HepG2 (cell line): ENCODE measurements around the gene IGFBP7. TPM values are rescaled to one million over a fixed set of nuclear protein-coding genes. Genes with fewer than 3 reads are reported as not detected.

Experiments
- ATAC-seq: fragments of 200-7000 bp; cut with Tn5 transposase; 3 replicates; pipeline ENCODE4 v1.9.1; 2020; ENCODE audit warnings: mild to moderate bottlenecking, moderate library complexity
- BruUV-seq: library from RNA; stranded (reverse); fragments of 400-500 nt; replicated peaks from 2 replicates; lab custom pipeline; 2021; lab: Mats Ljungman, UMichigan
- CTCF ChIA-PET: fragments of 300-600 bp; formaldehyde crosslinking; extraction: SDS; loops from one replicate; lab custom pipeline; 2021; ENCODE audit warnings: low total read pairs, inconsistent platforms, low intra/inter-chr PET ratio; lab: Yijun Ruan, JAX
- POLR2A ChIA-PET: fragments of 350-600 bp; sonication (Branson Sonifier 250); formaldehyde crosslinking; loops from one replicate; lab custom pipeline; 2020; ENCODE audit warnings: antibody characterized with exemption, inconsistent platforms; lab: Yijun Ruan, JAX
- DNase-seq: peaks from one replicate; pipeline ENCODE4 v3.0.0-alpha.2; 2015; ENCODE audit warnings: low spot score
- FAIRE-seq: peaks from 3 replicates; lab custom pipeline; 2011; peaks lifted over from hg19 to GRCh38; lab: Jason Lieb, UNC
- H2AFZ ChIP-seq: one replicate; pipeline ENCODE4 v1.6.1; 2011; ENCODE audit warnings: low read length, inconsistent platforms
- H3K27ac ChIP-seq: fragments of 300-600 bp; 3 replicates; pipeline ENCODE4 v1.8.0; 2011; ENCODE audit warnings: mixed run types, mild to moderate bottlenecking, mixed read lengths, low read length, inconsistent platforms; ENCODE audit not compliant: insufficient read depth; ENCODE audit errors: extremely low read length
- H3K27me3 ChIP-seq, 2 experiments: fragments of 200-600 bp in 1 of 2; 2 replicates in 1 of 2; 3 replicates in 1 of 2; pipeline versions ENCODE4 v1.6.0 to v1.8.0; 2011; ENCODE audit warnings: low read length in 2 of 2, mild to moderate bottlenecking in 2 of 2, moderate library complexity in 2 of 2, inconsistent platforms in 1 of 2; ENCODE audit not compliant: insufficient read depth in 2 of 2, control insufficient read depth in 1 of 2
- H3K36me3 ChIP-seq, 2 experiments: fragments of 200-600 bp in 1 of 2; replicated peaks in 1 of 2; 2 replicates in 1 of 2; 3 replicates in 1 of 2; pipeline versions ENCODE4 v1.5.1 to v1.8.0; 2011; ENCODE audit warnings: low read length in 2 of 2, inconsistent platforms in 1 of 2; ENCODE audit not compliant: insufficient read depth in 2 of 2, control insufficient read depth in 1 of 2
- H3K4me1 ChIP-seq: 2 replicates; pipeline ENCODE4 v1.5.1; 2012; ENCODE audit warnings: low read length, inconsistent platforms; ENCODE audit not compliant: insufficient read depth
- H3K4me2 ChIP-seq: 2 replicates; pipeline ENCODE4 v1.6.0; 2011; ENCODE audit warnings: low read depth, low read length, inconsistent platforms
- H3K4me3 ChIP-seq, 3 experiments: fragments of 200-600 bp in 1 of 3; sonication (generic), shearing (Covaris generic) in 1 of 3; replicated peaks in 1 of 3; 2 replicates each; pipeline ENCODE4 v1.5.1; 2011 to 2016; ENCODE audit warnings: low read length in 3 of 3, inconsistent platforms in 2 of 3, low read depth in 2 of 3, mild to moderate bottlenecking in 2 of 3, control low read depth in 1 of 3, mixed read lengths in 1 of 3; ENCODE audit not compliant: insufficient read depth in 1 of 3
- H3K79me2 ChIP-seq: one replicate; pipeline ENCODE4 v1.6.1; 2011; ENCODE audit warnings: low read length, inconsistent platforms; ENCODE audit not compliant: insufficient read depth
- H3K9ac ChIP-seq: 2 replicates; pipeline ENCODE4 v1.6.0; 2011; ENCODE audit warnings: mild to moderate bottlenecking, low read depth, low read length, inconsistent platforms; ENCODE audit not compliant: insufficient read depth
- H3K9me3 ChIP-seq: 2 replicates; pipeline ENCODE4 v1.5.1; 2012; ENCODE audit warnings: mild to moderate bottlenecking, low read length
- H4K20me1 ChIP-seq: 2 replicates; pipeline ENCODE4 v1.6.0; 2011; ENCODE audit warnings: inconsistent platforms, mild to moderate bottlenecking, low read length, moderate library complexity; ENCODE audit not compliant: insufficient read depth
- ELF4 ChIP-seq: sonication (generic); formaldehyde crosslinking; IDR thresholded peaks from 2 replicates; pipeline ENCODE4 v1.5.0; 2020; ENCODE audit warnings: missing genetic modification reagents, mild to moderate bottlenecking, moderate library complexity, borderline replicate concordance
- GATAD1 ChIP-seq: IDR thresholded peaks from 2 replicates; pipeline ENCODE4 v1.6.1; 2016; ENCODE audit warnings: missing genetic modification reagents, missing compliant biosample characterization
- KDM1A ChIP-seq: IDR thresholded peaks from 2 replicates; pipeline ENCODE4 v1.6.1; 2016; ENCODE audit warnings: missing compliant biosample characterization
- KMT2B ChIP-seq: IDR thresholded peaks from 2 replicates; pipeline ENCODE4 v1.6.1; 2016; ENCODE audit warnings: missing genetic modification reagents, missing compliant biosample characterization
- NKX3-1 ChIP-seq: sonication (generic); formaldehyde crosslinking; IDR thresholded peaks from 2 replicates; pipeline ENCODE4 v1.5.0; 2020; ENCODE audit warnings: missing genetic modification reagents
- REXO4 ChIP-seq: sonication (generic); formaldehyde crosslinking; IDR thresholded peaks from 2 replicates; pipeline ENCODE4 v1.8.0; 2022; ENCODE audit warnings: missing genetic modification reagents, mild to moderate bottlenecking, borderline replicate concordance
- RNF2 ChIP-seq: fragments of 450-650 bp; conservative IDR thresholded peaks from 2 replicates; pipeline ENCODE4 v1.6.1; 2016; ENCODE audit warnings: low read depth
- SATB2 ChIP-seq: sonication (generic); formaldehyde crosslinking; IDR thresholded peaks from 2 replicates; pipeline ENCODE4 v1.5.0; 2020; ENCODE audit warnings: missing genetic modification reagents
- SIN3A ChIP-seq: IDR thresholded peaks from 2 replicates; pipeline ENCODE4 v1.6.1; 2011; ENCODE audit warnings: low read depth, mild to moderate bottlenecking, control low read depth, low read length, borderline replicate concordance
- SUZ12 ChIP-seq: fragments of 150-350 bp; IDR thresholded peaks from 2 replicates; pipeline ENCODE4 v1.6.1; 2014; ENCODE audit warnings: low read depth, low read length
- TCF7L2 ChIP-seq: IDR thresholded peaks from 2 replicates; pipeline ENCODE4 v1.6.1; 2011; ENCODE audit warnings: mild to moderate bottlenecking, low read depth, low read length, moderate library complexity
- ZBTB38 ChIP-seq: sonication (generic); formaldehyde crosslinking; IDR thresholded peaks from 2 replicates; pipeline ENCODE4 v1.5.1; 2020; ENCODE audit warnings: mild to moderate bottlenecking, missing genetic modification reagents
- ZNF205 ChIP-seq: IDR thresholded peaks from 2 replicates; pipeline ENCODE4 v1.6.1; 2018; ENCODE audit warnings: missing biosample characterization, missing genetic modification reagents
- ZNF234 ChIP-seq: sonication (generic); formaldehyde crosslinking; conservative IDR thresholded peaks from 2 replicates; pipeline ENCODE4 v1.5.1; 2020; ENCODE audit warnings: mild to moderate bottlenecking, missing genetic modification reagents
- ZNF354B ChIP-seq: sonication (generic); formaldehyde crosslinking; IDR thresholded peaks from 2 replicates; pipeline ENCODE4 v1.8.0; 2022; ENCODE audit warnings: mild to moderate bottlenecking, missing genetic modification reagents
- ZNF441 ChIP-seq: sonication (generic); formaldehyde crosslinking; IDR thresholded peaks from 2 replicates; pipeline ENCODE4 v1.7.0; 2021; ENCODE audit warnings: missing genetic modification reagents, borderline replicate concordance
- WGBS: methylation state at CpG from one replicate; pipeline ENCODE4 v1.1.6; 2017; ENCODE audit warnings: low lambda C conversion rate; 5-methylcytosine and 5-hydroxymethylcytosine counted together
- in situ Hi-C: cut with HindIII; loops from 2 replicates; pipeline ENCODE4 v1.10.0; 2017; ENCODE audit warnings: low pct_unique_long_range_greater_than_20kb; ENCODE audit not compliant: extremely low pct_ligation_motif_present
- intact Hi-C: fragments of 100-400 bp; cut with micrococcal nuclease; formaldehyde crosslinking; loops from one replicate; pipeline ENCODE4 v1.10.0; 2022; ENCODE audit not compliant: unreplicated experiment
- polyA plus RNA-seq, 8 experiments: library from polyadenylated mRNA; depleted of rRNA in 3 of 8; stranded (reverse) in 7 of 8; unstranded in 1 of 8; fragments of >200 nt; fragmentation: Illumina TruSeq in 4 of 8; extraction: Trizol in 4 of 8; gene quantifications; 2 replicates each; pipeline versions ENCODE4 v1.2.1 to v1.2.3, GENCODE V29; 2011 to 2016; ENCODE audit warnings: low read depth in 4 of 8, missing spikeins in 1 of 8, mixed read lengths in 1 of 8; ENCODE audit not compliant: insufficient read depth in 1 of 8
- total RNA-seq, 5 experiments: library from RNA; depleted of rRNA; stranded (reverse); fragments of >200 nt; fragmentation: Illumina TruSeq; extraction: Trizol; gene quantifications; 2 replicates each; pipeline ENCODE4 v1.2.3, GENCODE V29; 2016; ENCODE audit warnings: low read depth in 1 of 5
- TF ChIP-seq, protein P1 (sequence below): sonication (generic); formaldehyde crosslinking; IDR thresholded peaks from 2 replicates; pipeline ENCODE4 v1.4.0; 2020; ENCODE audit warnings: missing genetic modification reagents, borderline replicate concordance
- TF ChIP-seq, protein P2 (sequence below): sonication (generic); formaldehyde crosslinking; IDR thresholded peaks from 2 replicates; pipeline ENCODE4 v1.4.0; 2020; ENCODE audit warnings: mild to moderate bottlenecking, missing genetic modification reagents
- TF ChIP-seq, protein P3 (sequence below): sonication (generic); IDR thresholded peaks from 2 replicates; pipeline ENCODE4 v1.6.1; 2016; ENCODE audit warnings: low read depth, borderline replicate concordance

Gene IGFBP7
- total and polyA plus RNA-seq, 2 of the 13 experiments (the other 11 are each of a cell fraction or from before 2014, with no cell fraction given), result 1.1 to 1.3 TPM

DNA sequence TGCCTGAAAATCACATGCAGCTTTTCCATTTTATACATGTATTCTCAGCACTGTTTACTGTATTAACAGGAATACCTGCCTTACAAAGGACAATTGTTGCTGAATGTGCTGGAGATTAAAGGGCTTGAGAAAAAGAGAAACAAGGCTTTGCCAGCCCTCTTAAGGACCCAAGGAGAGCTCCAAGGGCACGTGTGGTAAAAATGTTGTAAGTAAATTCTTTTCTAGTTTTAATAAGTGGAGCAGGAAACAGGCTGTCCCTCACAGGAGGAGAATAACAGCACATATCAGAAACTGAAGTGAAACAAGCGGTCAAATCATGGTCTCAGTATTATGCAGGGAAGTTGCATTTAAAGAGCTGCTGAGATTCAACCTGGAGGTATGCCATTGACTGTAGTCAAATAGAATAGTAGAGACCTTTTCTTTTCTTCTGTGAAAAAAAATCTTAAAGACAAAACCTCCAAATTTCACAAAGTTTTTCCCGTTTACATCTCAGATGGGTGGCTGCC lies 18.5 kb downstream of the IGFBP7 start:
- ATAC-seq, result no peak
- no peaks in the 10 kb centered on the region for H3K36me3 ChIP-seq
- WGBS, result 39% methylated on average over 3 of the region's 3 CpGs
- no peak overlapping the region for H2AFZ ChIP-seq
- H3K79me2 ChIP-seq, result no peaks in the 10 kb centered on the region
- no peak overlapping the region for H3K27ac ChIP-seq
- in situ Hi-C loops, result no loop called here
- CTCF ChIA-PET, result no interaction called here
- POLR2A ChIA-PET, result no interaction called here
- H4K20me1 ChIP-seq, result no peaks in the 10 kb centered on the region
- TF ChIP-seq RNF2, result no peak
- no peak for TF ChIP-seq GATAD1
- TF ChIP-seq TCF7L2, result no peak
- TF ChIP-seq, protein P1, sequence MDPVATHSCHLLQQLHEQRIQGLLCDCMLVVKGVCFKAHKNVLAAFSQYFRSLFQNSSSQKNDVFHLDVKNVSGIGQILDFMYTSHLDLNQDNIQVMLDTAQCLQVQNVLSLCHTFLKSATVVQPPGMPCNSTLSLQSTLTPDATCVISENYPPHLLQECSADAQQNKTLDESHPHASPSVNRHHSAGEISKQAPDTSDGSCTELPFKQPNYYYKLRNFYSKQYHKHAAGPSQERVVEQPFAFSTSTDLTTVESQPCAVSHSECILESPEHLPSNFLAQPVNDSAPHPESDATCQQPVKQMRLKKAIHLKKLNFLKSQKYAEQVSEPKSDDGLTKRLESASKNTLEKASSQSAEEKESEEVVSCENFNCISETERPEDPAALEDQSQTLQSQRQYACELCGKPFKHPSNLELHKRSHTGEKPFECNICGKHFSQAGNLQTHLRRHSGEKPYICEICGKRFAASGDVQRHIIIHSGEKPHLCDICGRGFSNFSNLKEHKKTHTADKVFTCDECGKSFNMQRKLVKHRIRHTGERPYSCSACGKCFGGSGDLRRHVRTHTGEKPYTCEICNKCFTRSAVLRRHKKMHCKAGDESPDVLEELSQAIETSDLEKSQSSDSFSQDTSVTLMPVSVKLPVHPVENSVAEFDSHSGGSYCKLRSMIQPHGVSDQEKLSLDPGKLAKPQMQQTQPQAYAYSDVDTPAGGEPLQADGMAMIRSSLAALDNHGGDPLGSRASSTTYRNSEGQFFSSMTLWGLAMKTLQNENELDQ (CRISPR knock-in tag), result no peak
- TF ChIP-seq ZBTB38 (CRISPR knock-in tag), result no peak
- no peak for TF ChIP-seq KMT2B (CRISPR knock-in tag)
- TF ChIP-seq SUZ12, result no peak
- no peak for TF ChIP-seq ZNF205 (CRISPR knock-in tag)
- no peak for TF ChIP-seq SATB2
- no peak for TF ChIP-seq ZNF354B (CRISPR knock-in tag)
- TF ChIP-seq SIN3A, result no peak
- no peak for TF ChIP-seq ZNF234
- TF ChIP-seq NKX3-1 (CRISPR knock-in tag), result no peak
- no peak for TF ChIP-seq REXO4 (CRISPR knock-in tag)
- TF ChIP-seq, protein P2, sequence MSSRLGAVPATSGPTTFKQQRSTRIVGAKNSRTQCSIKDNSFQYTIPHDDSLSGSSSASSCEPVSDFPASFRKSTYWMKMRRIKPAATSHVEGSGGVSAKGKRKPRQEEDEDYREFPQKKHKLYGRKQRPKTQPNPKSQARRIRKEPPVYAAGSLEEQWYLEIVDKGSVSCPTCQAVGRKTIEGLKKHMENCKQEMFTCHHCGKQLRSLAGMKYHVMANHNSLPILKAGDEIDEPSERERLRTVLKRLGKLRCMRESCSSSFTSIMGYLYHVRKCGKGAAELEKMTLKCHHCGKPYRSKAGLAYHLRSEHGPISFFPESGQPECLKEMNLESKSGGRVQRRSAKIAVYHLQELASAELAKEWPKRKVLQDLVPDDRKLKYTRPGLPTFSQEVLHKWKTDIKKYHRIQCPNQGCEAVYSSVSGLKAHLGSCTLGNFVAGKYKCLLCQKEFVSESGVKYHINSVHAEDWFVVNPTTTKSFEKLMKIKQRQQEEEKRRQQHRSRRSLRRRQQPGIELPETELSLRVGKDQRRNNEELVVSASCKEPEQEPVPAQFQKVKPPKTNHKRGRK, result no peak
- TF ChIP-seq, protein P3, sequence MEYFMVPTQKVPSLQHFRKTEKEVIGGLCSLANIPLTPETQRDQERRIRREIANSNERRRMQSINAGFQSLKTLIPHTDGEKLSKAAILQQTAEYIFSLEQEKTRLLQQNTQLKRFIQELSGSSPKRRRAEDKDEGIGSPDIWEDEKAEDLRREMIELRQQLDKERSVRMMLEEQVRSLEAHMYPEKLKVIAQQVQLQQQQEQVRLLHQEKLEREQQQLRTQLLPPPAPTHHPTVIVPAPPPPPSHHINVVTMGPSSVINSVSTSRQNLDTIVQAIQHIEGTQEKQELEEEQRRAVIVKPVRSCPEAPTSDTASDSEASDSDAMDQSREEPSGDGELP, result no peak
- no peak for TF ChIP-seq ZNF441 (CRISPR knock-in tag)
- no peak for TF ChIP-seq KDM1A
- TF ChIP-seq ELF4 (CRISPR knock-in tag), result no peak
- TF ChIP-seq, all 625 proteins: peak for 0
- Histone ChIP-seq H3K27me3 (0 out of 5 replicates have a peak, but pooled peaks cover 0 to 1% of the 10 kb centered on the region in 2 experiments), H3K4me1 (no peaks in the 10 kb centered on the region), H3K9ac (no peak overlapping the region), H3K4me2 (no peak overlapping the region), H3K9me3 (no peaks in the 10 kb centered on the region), H3K4me3 (no peak overlapping the region)
- no peak for DNase-seq
- intact Hi-C loops, result no loop called here
- BruUV-seq, result no TSS peak
- FAIRE-seq, result no peak
